ENCODE results near the gene ARHGAP11A. TPM values are rescaled to one million over a fixed set of nuclear protein-coding genes. Genes with fewer than 3 reads are reported as not detected.

Gene ARHGAP11A
- polyA plus RNA-seq, 3 donors: 26.0 to 38.9 (median 38.1) TPM

DNA sequence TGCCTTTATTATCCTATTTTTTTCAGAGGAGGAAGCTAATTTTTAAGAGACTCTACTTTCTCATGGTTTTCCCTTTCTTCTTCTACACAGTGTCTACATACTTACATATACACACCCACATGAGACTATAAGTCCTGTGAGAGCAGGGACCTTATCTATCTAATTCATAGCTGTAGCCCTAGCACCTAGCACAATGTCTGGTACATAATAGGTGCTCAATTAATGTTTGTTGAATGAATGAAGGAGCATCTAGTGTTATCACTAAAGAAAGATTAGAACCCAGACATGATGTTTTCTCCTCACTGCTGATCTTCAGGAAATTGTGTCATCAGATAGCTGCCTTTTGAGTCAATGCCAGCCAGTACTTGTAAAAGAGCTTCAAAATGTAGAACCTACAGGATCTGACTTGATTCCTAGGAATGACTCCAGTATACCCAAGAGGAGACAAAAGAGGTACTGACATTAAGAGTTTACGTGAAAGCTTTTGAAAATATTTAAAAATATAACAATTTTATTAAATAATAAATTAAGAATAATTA is 28.7 kb downstream of the ARHGAP11A start:
- no peak for DNase-seq (ENCODE audit: extremely low read depth in 1 of 11, low read depth in 9 of 11, low spot score in 4 of 11)

DNA sequence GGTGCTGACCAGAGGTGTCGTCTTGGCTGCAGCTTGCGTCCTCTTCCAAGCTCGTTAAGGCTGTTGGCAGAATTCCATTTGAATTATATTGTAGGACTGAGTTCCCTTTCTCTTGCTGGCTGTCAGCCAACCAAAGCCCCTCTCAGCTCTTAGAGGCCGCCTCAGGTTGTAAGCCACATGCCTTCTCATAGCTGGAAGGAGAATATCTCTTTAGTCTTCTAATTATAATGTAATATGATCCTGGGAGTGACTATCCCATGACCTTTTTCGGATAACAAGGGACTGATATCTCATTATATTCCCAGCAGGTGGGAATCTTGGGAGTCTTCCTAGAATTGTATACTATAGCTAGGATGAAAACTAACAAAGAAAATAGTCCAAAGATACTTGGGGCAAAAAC is 31.0 kb downstream of the ARHGAP11A start:
- peak in 4 of 11 donors; percentile 16 to 39 (median 32) for DNase-seq (ENCODE audit: extremely low read depth in 1 of 11, low read depth in 9 of 11, low spot score in 4 of 11)

DNA sequence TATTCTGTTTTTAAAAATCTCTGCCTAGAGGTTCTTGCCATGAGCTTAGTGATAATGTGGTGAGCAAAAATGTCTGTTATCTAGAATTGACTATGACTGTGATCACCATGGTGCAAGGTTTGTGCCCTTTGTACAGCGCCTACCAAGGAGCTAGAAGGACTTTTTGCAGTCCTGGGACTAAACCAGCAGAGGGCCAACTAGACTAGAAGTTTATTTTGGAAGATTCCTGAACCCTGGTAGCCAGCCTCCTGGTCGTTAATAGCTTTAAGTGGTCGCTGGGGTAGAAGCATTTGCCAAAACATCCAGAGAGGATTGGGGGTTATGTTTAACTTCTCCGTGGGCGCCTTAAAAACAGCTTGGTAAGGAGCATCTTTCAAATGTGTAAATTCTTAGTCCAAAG is 34.0 kb downstream of the ARHGAP11A start:
- DNase-seq (ENCODE audit: extremely low read depth in 1 of 11, low read depth in 9 of 11, low spot score in 4 of 11): no peak

DNA sequence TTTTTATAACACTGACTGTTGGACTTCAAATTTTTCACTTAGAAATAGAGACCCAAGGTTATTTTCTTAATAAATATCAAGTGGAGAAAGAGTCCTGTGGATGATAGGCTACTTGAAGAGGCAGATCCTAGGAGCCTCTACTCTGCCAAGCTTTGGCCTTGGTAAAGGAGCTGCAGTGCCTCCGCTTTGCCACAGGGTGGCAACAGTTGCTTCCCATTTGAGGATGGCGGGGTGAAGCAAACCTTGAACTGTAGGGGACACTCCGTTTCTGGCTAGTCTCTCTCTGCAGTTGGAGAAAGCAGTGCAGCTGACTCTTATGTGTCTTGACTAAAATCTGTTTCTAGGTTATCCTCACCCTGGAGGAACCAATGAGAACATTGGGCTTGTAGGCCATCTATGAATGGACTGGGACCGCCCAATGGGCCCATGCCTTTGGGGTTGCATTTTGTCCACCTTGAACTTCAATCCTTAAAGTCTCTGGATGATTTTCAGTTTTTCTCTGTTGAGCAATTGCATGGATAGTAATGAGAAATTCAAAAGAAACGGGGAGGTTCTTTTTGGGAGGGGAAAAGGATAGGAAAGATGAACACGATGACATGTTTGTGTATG is 36.0 kb downstream of the ARHGAP11A start:
- DNase-seq (ENCODE audit: extremely low read depth in 1 of 11, low read depth in 9 of 11, low spot score in 4 of 11): peak in 5 of 11 donors; percentile 16 to 43 (median 24)

DNA sequence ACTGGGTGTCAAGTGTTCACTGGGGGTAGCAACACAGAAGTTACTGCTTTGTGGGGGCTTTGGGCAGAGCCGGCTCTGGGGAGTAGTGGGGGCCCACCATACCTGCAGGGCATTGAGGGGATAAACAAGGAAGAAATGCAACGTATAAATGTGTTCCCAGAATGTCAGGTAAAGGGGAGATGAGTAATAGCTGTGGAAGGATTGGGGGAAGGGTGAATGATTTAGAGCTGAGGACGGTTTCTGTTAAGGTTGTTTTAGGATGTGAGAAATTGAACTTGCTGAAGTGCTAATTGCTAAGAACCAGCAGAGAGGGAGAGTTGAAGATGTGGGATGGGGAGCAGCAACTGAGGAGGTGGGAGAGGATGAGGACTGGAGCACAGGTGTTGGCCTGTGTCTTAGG is 36.9 kb downstream of the ARHGAP11A start:
- no peak for DNase-seq (ENCODE audit: extremely low read depth in 1 of 11, low read depth in 9 of 11, low spot score in 4 of 11)

DNA sequence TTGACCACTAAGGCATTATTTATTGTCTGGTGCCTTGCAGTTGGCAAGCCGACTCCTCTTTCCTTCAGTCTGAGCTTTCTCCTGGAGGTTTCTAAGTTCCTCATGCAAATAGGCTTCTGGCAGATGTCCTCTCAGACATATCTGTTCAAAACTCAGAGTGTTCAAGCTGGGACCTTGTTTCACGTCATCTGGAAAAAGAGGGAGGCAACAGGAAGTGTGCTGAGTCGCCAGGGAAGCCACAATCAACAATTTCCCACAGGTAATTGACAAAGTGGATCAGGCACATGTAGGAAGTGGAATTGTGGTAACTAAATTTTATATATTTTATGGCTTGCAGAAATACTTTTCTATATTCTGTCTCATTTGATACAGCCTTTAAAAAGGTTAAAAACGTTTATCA is 40.8 kb downstream of the ARHGAP11A start:
- DNase-seq (ENCODE audit: extremely low read depth in 1 of 11, low read depth in 9 of 11, low spot score in 4 of 11): no peak

DNA sequence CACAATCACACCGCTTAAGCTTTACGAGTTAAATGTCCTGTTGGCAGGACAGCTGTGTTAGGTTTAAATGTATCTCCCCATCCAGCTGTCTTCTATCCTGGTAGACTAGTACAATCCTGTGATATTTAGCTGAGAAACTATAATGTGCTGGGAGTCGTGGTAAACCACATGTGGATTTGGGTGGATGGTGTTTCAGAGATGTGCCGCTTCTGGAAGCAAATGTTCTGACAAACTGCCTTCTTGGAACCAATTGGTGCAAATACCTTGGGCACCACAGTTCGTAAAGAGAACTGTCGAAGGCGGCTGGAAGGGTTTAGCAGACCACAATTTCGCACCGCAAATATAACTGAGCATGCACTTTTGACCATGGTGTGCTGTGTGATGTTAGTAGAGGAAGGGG is 41.2 kb downstream of the ARHGAP11A start:
- DNase-seq (ENCODE audit: extremely low read depth in 1 of 11, low read depth in 9 of 11, low spot score in 4 of 11): no peak

DNA sequence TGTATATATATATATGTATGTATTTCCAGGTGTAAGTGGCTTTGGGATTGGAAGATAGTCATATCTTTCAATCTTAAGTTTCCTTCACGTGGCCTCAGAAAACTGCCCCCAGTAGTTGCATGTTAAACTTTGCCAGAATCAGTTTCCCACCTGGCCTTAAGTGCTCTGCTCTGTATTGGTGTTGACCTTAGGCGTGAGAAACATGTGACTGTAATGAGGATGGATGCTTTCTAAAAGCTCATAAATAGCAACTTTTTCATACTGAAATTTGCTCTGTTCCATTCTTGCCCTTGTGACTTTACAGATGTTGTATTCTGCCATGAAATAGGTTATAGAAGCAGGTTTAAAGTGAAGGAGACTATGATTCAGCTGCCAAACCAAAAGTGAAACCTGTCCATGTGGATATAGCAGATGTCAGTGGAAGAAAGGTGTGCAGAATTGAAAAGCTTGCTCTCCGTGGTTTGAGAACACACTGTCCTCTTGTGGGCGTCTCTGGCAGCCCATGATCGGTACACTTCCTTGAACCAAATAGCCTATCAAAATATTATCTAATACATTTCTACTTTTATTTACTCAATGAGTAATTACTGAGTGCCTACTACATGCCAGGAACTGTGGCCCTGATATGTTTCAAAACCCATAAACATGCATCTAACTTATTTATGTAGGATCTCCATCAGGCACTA is 42.0 kb downstream of the ARHGAP11A start:
- no peak for DNase-seq (ENCODE audit: extremely low read depth in 1 of 11, low read depth in 9 of 11, low spot score in 4 of 11)

DNA sequence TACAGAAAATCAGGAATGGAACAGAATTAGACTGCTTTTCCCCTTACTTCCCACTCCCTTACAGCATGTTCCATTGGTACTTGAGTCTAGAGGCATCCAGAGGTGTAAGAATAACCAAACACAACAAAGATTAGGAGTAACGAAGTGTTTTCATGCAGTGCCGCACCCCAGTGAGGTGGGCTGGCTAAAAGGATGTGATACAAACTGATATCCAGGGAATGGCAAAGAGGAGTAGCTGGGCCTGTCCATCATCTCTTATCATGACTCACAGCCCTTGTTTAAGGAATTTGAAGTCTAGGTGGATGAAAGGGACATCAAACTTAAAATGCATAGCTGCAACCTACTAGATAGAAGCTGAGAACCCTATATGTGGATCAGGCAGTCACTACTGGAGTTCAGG is 42.6 kb downstream of the ARHGAP11A start:
- no peak for DNase-seq (ENCODE audit: extremely low read depth in 1 of 11, low read depth in 9 of 11, low spot score in 4 of 11)

DNA sequence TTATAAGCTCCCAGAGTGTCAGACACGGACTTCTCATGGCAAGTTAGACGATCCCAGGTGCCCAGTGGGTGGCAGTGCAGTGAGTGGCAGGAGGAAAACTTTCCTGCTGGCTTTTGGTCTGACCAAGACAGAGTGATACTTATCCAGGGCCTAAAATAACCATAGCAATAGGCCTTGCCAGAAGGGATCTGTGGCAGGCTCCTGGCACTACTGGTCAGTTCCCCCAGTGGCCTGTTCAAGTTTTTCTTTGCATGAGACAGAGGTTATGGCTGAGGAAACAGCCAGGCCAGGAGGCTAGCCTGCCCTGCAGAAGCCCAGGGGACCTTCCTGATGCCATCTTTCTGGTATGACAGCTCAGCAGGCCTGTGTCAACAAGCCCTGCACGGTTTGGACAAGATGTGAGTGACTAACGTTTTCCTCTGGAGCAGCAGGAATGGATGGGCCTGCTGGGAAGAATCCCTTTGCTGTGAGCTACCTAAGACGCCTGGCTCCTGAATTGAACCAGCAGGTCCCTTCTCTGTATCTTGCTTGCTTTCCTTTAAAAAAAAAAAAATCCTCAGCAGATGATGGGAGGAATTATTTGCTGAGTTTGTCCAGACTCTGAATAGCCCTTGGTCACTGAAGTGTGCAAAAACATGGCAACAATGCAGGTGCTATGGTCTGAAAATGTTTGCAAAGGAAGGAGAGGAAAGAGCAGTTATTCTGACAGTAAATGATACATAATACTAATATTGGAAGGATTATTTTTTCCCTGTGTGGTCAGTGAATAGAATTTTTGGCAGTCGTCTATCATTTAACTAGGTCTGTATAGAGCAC is 44.2 kb downstream of the ARHGAP11A start:
- no peak for DNase-seq (ENCODE audit: extremely low read depth in 1 of 11, low read depth in 9 of 11, low spot score in 4 of 11)

DNA sequence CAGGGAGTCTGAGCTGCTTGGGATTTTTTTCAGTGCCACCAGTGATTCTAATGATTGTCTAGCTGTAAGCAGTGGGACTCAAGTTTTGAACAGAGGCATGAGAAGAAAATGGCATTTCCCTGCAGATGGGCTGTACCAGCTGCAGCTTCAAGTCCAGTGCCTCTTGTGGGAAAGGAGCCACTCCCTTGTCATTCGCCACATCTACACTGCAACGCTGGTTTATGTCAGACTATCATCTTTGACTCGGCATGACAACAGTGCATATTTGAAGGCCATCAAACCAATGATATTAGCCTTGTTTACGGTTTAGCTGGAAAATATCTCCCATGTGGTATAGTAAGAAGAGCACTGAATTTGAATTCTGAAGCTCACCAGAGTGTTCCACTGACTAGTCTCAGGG is 48.4 kb downstream of the ARHGAP11A start:
- no peak for DNase-seq (ENCODE audit: extremely low read depth in 1 of 11, low read depth in 9 of 11, low spot score in 4 of 11)

DNA sequence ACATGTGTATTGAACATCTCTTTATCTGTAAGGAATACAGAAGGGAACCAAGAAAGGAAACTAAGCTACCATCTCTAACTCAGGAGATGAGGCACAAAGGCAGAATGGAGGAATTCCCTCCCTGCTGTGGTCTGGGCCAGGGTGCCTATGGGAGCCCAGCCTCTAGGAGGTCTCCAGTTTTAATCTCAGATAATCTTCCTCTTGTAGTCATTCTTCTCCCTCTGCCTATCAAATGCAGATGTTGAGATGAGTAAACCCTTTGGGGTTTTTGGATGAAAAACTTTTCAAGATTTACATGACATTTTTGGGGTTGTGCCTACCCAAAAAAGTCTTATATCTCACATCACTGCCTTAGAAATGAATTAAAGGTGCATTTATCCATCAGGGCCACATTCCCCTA is 49.5 kb downstream of the ARHGAP11A start:
- DNase-seq (ENCODE audit: extremely low read depth in 1 of 11, low read depth in 9 of 11, low spot score in 4 of 11): no peak

DNA sequence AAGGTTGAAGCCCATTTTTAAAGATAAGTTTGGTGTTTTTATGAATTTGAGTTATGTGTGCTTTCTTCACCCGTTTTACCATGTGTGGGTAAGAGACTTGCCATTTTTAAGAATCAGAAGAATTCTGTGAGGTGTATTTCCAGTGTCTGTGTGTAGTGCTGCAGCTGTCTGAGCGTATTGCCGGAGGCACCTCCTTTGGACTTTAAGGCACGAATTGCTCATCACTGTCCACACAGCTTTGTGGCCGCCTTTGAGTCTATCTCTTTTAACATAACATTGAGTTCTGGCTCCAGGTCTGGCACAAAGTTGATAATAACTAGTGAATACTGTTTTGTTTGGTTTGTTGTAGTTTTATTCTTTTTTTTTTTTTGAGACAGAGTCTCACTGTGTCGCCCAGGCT is 52.0 kb downstream of the ARHGAP11A start:
- DNase-seq (ENCODE audit: extremely low read depth in 1 of 11, low read depth in 9 of 11, low spot score in 4 of 11): no peak

DNA sequence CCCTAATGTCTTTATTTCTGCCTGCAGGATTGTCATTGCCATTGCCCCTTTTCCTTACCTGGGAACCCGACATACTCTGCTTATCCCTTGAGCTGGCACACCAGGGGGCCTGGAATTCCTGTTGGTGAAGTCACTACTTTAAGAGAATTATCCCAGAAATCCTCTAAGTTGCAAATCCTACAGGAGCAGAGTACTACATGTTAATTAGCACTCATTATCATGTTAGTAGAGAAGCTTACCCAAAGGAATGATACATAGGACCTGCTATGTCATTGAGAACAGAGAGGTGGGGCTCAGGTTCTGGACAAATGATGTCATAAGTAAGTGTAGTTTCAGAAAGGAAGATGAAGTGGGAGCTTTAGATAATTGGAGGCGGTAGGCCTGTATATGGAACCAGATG is 53.6 kb downstream of the ARHGAP11A start:
- no peak for DNase-seq (ENCODE audit: extremely low read depth in 1 of 11, low read depth in 9 of 11, low spot score in 4 of 11)

DNA sequence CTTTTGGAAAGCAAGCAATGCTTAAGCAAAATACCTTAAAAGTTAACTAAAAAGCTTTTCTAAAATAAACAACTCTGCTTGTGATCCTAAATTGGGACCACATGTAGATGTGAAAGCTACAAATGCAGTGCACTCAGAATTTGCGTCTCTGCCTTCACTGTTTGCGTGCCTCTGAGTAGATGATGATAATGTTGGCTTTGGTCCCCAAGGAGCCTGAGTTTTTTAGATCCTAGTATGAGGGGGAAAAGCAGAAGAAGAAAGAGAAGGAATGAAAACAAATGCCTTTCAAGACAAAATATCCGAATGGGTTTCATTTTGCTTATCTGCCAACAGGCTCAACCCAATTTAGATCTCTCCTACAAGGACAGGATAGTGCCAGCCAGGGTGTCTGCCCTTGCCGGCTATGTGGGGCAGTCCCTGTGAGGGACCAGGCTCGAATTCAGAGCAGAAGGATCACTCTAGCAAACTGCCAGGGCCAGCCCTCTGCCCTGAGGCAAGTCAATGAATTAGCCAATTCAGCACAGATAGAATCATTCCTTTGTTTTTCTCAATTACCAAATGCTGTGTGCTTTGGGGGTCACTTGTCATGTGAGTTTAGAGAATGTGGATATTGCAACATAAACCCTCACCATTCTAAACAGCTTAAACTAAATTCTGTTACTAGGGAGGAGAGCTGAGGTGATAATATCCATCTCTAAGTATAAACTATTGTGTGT is 54.8 kb downstream of the ARHGAP11A start:
- DNase-seq (ENCODE audit: extremely low read depth in 1 of 11, low read depth in 9 of 11, low spot score in 4 of 11): no peak

DNA sequence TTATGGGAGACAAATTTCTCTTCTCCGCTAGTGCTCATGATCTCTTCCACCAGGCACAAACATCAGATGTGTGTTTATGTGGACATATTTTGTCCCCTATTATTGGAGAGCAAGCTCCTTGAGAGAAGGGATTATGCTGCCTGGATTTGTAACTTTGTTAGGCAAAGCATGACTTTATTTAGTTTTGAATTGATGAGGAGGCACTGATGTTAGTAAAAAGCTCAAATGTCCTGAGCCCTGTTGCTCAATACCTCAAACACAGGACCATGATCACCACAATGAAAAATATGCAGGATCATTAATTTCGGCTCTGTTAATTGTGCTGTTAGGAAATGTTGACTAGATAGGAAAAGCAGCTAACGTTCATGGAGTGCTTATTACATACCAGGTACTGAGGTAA is 55.3 kb downstream of the ARHGAP11A start:
- no peak for DNase-seq (ENCODE audit: extremely low read depth in 1 of 11, low read depth in 9 of 11, low spot score in 4 of 11)

DNA sequence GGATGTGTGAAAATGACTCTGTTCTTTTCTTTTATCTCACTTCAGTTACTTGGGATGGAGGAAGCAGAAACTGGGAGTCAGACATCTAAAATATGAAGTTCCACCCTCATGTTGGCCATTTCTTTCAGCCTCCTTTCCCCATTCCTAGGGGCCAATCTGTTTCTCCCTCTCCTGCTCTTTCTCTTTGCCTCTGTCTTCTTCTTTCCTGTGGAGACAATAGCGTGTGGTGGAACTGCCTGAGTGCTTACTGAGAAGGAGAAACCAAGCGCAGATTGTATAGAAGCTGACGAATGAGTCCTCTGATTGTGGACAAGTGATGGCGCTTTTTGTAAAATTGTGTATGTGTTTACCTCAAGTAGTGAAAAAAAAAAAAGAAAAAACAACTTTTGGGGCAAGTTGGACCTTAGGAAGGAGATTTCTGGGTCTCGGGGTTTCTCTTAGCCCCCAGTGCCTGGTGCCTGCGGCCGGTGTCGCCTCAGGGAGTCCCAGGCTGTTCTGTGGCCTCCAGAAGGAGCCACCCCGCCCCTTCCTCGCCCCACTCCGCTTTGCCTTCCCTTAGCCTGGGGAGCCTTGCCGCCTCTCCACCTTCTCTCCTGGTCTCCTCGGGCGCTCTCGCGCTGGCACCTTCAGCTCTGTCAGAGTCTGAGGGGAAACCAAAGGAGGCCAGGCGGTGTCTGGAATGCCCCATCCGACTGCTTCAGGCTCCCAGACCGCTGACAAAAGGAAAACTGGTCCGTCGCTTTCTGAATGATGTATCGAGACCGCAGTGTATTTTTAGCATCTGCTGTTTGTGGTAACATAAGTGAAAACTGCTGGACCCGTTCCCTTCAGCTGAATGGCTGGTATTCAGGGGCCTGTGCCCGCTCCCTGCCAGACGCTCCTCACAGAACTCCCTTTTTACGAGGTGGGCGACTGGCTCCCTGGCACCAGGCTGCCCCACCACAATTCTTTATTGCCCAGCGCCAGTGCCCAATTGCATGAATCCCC is 56.3 kb downstream of the ARHGAP11A start:
- DNase-seq (ENCODE audit: extremely low read depth in 1 of 11, low read depth in 9 of 11, low spot score in 4 of 11): no peak

DNA sequence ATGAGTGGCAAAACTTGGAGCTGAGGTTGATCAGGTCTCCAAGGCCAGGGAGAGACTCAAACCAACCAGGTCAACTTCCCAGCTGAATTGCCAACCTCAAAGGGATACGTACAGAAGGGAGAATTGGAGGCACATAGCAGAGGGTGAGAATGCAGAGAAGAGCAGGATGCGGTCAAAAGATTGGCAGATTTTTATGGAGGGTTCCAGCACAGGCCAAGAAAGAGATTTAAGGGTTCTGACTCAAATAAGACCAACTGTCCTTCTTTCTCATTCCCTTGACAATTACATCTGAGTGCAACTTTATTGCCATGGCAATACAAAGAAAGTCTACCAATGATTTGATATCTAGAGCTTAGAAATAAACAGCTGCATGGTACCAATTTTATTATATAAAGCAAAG is 59.4 kb downstream of the ARHGAP11A start:
- DNase-seq (ENCODE audit: extremely low read depth in 1 of 11, low read depth in 9 of 11, low spot score in 4 of 11): no peak

All from renal cortex interstitium (tissue), 11 donors.